Ishikawa (cell line): Measurements from ENCODE around the gene C6orf120.

Experiments used
- CEBPB ChIP-seq: IDR thresholded peaks from 2 replicates; pipeline ENCODE4 v1.6.1; 2012
- CREB1 ChIP-seq: IDR thresholded peaks from 2 replicates; pipeline ENCODE4 v1.6.1; 2012; ENCODE audit warnings: low read depth
- EGR1 ChIP-seq: IDR thresholded peaks from 2 replicates; pipeline ENCODE4 v1.6.1; 2012
- EP300 ChIP-seq: IDR thresholded peaks from 2 replicates; pipeline ENCODE4 v1.6.1; 2012; ENCODE audit warnings: borderline replicate concordance
- FOXM1 ChIP-seq: IDR thresholded peaks from 2 replicates; pipeline ENCODE4 v1.6.1; 2012; ENCODE audit warnings: low read depth, borderline replicate concordance
- MAX ChIP-seq: IDR thresholded peaks from 2 replicates; pipeline ENCODE4 v1.6.1; 2012
- NFIC ChIP-seq: IDR thresholded peaks from 2 replicates; pipeline ENCODE4 v1.6.1; 2012
- RAD21 ChIP-seq: IDR thresholded peaks from 2 replicates; pipeline ENCODE4 v1.6.1; 2012; ENCODE audit warnings: low read depth
- REST ChIP-seq: IDR thresholded peaks from 2 replicates; pipeline ENCODE4 v1.6.1; 2012; ENCODE audit warnings: low read depth, mild to moderate bottlenecking
- TAF1 ChIP-seq: IDR thresholded peaks from 2 replicates; pipeline ENCODE4 v1.6.1; 2012; ENCODE audit warnings: low read depth, mild to moderate bottlenecking
- TCF12 ChIP-seq: IDR thresholded peaks from 2 replicates; pipeline ENCODE4 v1.6.1; 2012; ENCODE audit warnings: low read depth
- TEAD4 ChIP-seq: IDR thresholded peaks from 2 replicates; pipeline ENCODE4 v1.6.1; 2012
- USF1 ChIP-seq: IDR thresholded peaks from 2 replicates; pipeline ENCODE4 v1.6.1; 2012
- YY1 ChIP-seq: IDR thresholded peaks from 2 replicates; pipeline ENCODE4 v1.6.1; 2012; ENCODE audit warnings: low read depth
- ZBTB7A ChIP-seq: IDR thresholded peaks from 2 replicates; pipeline ENCODE4 v1.6.1; 2012; ENCODE audit warnings: low read depth

Gene C6orf120

DNA sequence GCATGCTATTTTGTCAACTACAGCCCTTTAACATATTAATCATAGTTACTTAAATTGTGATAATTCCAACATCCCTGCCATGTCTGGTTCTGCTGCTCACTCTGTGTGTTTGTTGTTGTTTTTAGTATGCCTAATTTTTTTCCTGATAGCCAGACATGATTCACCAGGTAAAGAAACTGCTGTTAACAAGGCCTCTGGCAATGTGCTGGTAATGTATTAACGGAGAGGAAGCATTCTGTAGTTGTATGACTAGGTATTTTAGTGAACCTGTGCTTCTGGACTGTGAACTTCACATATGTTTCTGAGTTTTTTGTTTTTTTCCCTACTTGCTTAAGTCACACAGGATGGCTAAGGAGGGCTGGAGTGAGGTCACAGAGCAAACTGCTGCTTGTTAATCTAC, 44.6 kb downstream of the C6orf120 start:
- TF ChIP-seq NFIC (no peak), FOXM1 (no peak), CEBPB (no peak), TAF1 (no peak), RAD21 (no peak)

DNA sequence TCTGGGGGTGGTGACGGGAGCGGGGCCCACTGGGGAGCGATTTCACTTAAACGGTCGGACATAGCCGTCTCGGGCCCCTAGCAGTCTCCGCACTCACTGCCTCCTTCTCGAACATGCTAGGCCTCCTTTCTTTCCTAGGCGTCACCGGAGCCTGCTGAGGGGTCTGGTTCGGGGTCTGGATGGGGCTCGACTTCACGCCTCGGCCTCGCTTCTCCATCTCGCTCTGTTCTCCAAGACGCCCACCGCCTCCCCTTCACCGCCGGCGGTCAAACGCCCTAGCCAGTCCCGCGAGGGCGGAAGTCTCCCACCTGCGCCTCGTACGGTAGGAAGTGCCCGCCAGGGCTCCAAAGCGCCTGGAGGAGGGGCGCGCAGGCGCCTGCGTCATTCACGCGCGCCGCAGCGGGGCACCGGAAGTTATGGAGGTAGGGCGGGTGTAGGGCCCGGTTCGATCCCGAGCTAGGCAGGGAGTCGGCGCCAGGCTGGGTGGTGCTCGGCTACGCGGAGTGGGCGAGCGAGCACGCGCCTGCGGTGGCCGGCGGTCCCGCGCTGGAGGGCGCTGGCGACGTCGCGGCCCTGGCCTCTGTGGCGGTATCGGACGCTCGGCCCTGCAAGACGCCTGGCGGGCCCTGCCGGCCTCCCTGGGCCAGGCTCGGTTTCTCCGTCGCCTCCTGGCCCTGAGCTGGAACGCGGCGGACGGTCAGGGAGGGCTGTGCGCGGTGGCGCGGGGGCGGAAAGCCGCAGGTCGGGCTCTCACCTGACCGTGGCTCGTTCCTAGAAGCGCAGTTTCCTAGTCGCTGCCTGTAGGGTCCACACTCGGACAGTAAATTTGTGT, 49.5 kb downstream of the C6orf120 start, which contains the start of the genes DYNLT2 and ERMARD:
Gene DYNLT2, minus strand, starts transcription at position 331 of the 832 bp plus-strand sequence. Its CDS starts 114 bp downstream, at position 217.
Gene ERMARD, plus strand, starts transcription at position 381 of the 832 bp plus-strand sequence. Its CDS starts 36 bp downstream, at position 417.
- TF ChIP-seq TAF1 (peak; percentile 90), NFIC (no peak; the same call in 1 of the 2 replicates), TCF12 (no peak; the same call in 1 of the 2 replicates), EGR1 (peak; percentile 67), MAX (peak; percentile 72), TEAD4 (0 out of 2 replicates have a peak, but pooled peaks have one; percentile 1), ZBTB7A (peak; percentile 55; the same call in 1 of the 2 replicates), EP300 (peak; percentile 50; the same call in 1 of the 2 replicates), CREB1 (peak; percentile 96), YY1 (peak; percentile 83)

GRCh38 chr6:169752074-169752623, 50.2 kb downstream of the C6orf120 start:
- TF ChIP-seq YY1 (no peak), FOXM1 (no peak), CREB1 (no peak), NFIC (no peak), USF1 (no peak), RAD21 (no peak), TAF1 (no peak), EGR1 (no peak), REST (no peak), EP300 (no peak), TEAD4 (no peak), TCF12 (no peak), ZBTB7A (no peak)
